HG03025 (cell line): ENCODE data around the gene BICD2.

Experiments
- ATAC-seq: cut with Tn5 transposase; IDR thresholded peaks from one replicate; pipeline ENCODE4 v1.9.1; 2021; ENCODE audit warnings: mild to moderate bottlenecking, moderate library complexity; ENCODE audit not compliant: unreplicated experiment, low FRiP score

BICD2 gene

GRCh38 chr9:92749071-92749933, 15.3 kb downstream of the BICD2 start:
- ATAC-seq = no peak

DNA sequence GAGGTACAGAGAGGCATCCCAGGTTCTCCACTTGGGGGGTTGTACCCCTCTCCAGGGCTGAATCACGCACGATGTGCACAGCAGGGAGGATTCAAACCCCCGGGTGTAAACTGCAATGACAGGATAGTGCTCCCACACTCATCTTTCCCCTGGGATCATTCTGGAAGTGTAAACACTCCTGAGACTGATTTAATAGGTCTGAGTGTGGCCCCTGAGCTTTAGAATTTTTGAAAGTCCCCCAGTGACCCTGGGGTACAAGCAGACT, 16.5 kb downstream of the BICD2 start:
- ATAC-seq = no peak

DNA sequence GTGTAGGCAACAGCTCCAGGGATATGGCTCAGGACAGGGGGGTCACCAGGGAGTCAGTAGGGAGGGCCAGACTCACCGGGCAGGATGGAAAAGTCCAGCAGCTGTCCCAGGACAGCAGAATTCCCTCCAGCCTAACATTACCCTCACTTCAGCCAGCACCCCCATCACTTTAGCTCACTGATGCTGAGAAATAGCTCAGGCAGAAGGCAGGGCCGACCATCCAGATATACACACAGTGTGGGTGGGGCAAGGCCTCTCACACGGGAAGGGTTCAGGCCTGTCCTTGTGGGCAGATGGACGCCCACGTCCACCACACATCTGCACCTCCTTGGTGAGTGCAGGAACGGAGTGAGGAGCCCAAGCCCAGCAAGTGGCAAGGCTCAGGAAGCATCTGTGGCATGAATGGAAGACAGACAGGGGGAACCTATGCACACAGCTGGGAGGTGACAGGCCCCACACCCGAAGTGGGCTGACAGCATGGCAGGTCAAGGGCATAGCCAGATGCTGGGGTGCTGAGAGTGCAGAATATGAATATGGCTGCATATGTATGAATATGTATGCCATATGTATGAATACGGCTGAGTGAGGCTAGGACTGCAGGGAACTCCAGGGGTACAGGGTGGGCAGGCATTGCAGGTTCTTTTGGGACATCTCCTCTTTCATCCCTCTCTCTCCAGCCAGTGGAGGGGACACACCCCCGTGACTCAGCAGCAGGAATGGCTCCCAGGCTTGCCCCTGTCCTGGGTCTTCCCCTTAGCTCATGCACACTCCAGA, 17.0 kb downstream of the BICD2 start:
- ATAC-seq = no peak

- no peak for ATAC-seq
Measured at GRCh38 chr9:92746567-92747458, 17.8 kb downstream of the BICD2 start.

GRCh38 chr9:92745881-92746280, 18.8 kb downstream of the BICD2 start:
- ATAC-seq = no peak

DNA sequence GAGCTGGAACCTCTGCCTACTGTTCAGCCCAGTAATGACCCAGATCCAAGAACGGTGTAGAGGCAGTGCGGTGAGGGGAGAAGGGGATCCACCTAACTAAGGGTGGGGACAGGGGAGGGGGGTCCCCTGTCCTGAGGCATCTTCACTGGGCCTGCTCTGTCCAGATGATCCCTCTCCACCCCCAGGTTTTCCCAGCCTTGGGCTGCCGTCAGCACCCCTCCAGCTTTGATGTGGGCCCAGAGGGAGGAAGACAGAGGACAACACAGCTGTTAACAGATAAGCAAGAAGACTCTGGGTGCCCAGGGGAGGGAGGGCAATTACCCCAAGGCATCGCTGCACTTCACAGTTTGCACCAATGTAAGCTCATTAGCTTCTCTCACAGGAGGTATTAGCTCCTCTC, 19.3 kb downstream of the BICD2 start:
- ATAC-seq = no peak

- no peak for ATAC-seq
Measured at GRCh38 chr9:92740969-92741368, 23.7 kb downstream of the BICD2 start.

- ATAC-seq = no peak
Measured at GRCh38 chr9:92740446-92740961, 24.1 kb downstream of the BICD2 start.

DNA sequence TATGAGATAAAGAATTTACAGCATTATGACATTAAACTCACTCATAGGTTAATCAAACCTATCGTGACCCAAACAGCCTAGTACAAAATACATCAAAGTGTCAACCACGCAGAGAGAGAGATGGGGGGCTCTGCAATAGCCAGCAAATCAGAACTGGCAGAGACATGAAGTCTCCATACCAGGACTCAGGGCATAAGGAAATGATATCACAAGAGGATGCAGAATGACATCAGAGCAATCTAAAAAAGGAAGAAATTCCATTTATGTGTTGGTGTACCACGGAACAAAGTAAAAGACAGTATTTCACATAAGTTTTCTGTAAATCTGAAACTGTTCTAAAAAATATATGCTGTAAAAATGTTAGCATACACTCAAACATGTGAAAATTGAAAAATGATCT, 24.6 kb downstream of the BICD2 start:
- no peak for ATAC-seq

GRCh38 chr9:92739346-92739970, 25.2 kb downstream of the BICD2 start:
- no peak for ATAC-seq

DNA sequence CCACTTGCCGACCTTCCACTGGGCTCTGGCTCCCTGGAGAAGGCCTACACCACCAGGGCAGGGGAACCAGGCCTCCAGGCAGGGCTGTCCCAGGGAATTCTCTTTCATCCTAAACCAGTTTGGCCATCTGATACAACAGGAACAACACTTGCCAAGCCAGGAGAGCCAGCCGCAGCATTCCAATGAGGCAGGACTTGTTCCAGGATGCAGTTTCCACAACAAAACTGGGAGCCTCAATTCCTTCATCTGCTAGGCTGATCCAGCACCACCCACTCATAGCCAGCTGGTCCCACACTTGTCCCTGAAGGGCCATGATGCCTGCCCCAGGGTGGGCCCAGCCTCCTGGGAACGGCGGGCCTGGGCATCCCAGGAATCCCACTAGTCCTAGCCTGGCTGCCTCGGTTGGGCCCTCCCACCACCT, 26.0 kb downstream of the BICD2 start:
- no peak for ATAC-seq

GRCh38 chr9:92737611-92738299, 26.9 kb downstream of the BICD2 start:
- no peak for ATAC-seq

DNA sequence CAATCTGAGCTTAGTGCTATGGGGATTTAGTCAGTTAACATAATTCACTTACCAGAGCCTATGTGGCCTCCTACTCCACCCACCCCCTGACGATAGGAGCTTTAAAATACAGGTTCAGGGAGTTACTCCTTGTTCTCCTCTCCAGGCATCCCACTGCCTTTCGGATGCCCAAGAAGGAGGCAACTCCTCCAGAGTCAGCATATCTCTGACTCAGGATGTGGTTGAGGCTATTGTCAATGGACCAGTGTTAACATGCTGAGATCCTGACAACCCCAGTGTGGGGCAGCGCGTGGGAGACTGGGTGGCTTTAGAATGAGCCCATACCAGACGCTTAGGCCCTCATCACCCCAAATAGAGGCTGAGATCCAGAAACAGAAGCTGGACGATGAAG, 27.4 kb downstream of the BICD2 start:
- no peak for ATAC-seq

- ATAC-seq = no peak
Measured at GRCh38 chr9:92736563-92737215, 27.9 kb downstream of the BICD2 start.

GRCh38 chr9:92735636-92736562, 28.7 kb downstream of the BICD2 start:
- no peak for ATAC-seq

DNA sequence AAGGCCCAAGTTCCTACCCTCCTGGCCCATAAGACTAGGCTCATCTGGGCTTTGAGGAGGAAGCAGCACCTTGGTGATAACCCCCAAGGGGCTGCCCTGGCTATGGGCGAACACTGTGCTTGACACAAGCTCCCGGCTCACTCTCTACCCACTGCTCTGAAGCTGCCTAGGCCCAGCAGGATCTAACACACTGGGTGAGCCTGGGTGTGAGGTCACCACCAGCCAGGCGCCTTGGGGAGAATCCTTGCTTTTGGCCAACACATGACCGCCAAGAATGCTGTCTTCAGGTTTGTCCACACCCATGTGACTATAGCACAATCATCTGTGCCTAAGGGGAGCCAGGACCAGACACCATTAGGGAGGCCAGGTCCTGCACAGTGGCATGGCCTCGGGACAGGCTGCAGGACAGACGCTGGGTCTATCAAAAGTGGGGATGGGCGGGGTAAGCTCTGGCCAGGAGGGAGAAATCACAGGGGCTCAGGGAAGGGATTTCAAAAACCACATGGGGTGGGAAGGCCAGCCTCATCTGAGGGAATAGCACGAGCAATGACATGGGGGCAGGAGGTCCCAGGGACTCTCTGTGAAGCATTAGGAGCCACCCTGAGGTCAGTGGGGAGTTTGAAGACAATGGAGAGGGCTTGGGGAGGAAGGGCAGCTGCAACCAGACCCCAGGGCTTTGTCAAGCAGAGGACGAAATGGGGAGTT, 29.6 kb downstream of the BICD2 start:
- no peak for ATAC-seq

GRCh38 chr9:92730897-92731296, 33.7 kb downstream of the BICD2 start:
- no peak for ATAC-seq

GRCh38 chr9:92729735-92730155, 34.9 kb downstream of the BICD2 start:
- ATAC-seq = no peak
